ENCODE data around the gene SST. TPM values are rescaled to one million over a fixed set of nuclear protein-coding genes. Genes with fewer than 3 reads are reported as not detected.

The SST gene
- total RNA-seq, result 10 to 100 TPM; 15.9 to 97.6 (median 46.5) TPM

- no peaks in the 10 kb centered on the region for H3K27me3 ChIP-seq
- no peak for TF ChIP-seq CTCF (IDR thresholded peaks at IDR 0.05)
- TF ChIP-seq POLR2A (IDR thresholded peaks at IDR 0.05), result no peak
- no peaks in the 10 kb centered on the region for H3K4me1 ChIP-seq
- no peak for DNase-seq
- peaks cover 0 to 5% (median 0%) of the 10 kb centered on the region in 4 donors for H3K9me3 ChIP-seq
- H3K27ac ChIP-seq, result no peak within 1 kb of the TSS
- no peak within 1 kb of the TSS for H3K4me3 ChIP-seq
- no peaks in the 10 kb centered on the region for H3K36me3 ChIP-seq
These were observed at the start of gene SST for GRCh38 chr3:187669675-187670504. TSS of gene SST (minus strand) at chr3:187670394. CDS start at chr3:187670291, 103 bp downstream.

GRCh38 chr3:187719628-187720336 is 49.6 kb upstream of the SST start:
- no peak overlapping the region for H3K27ac ChIP-seq
- DNase-seq, result no peak
- no peak overlapping the region for H3K4me3 ChIP-seq
- H3K4me1 ChIP-seq, result no peaks in the 10 kb centered on the region
- TF ChIP-seq POLR2A (IDR thresholded peaks at IDR 0.05), result no peak
- no peak for TF ChIP-seq CTCF (IDR thresholded peaks at IDR 0.05)
- H3K27me3 ChIP-seq, result no peaks in the 10 kb centered on the region
- H3K9me3 ChIP-seq, result no peaks in the 10 kb centered on the region
- peaks cover 0 to 37% (median 0%) of the 10 kb centered on the region in 3 donors for H3K36me3 ChIP-seq

GRCh38 chr3:187718802-187719201 is 48.6 kb upstream of the SST start:
- TF ChIP-seq CTCF (IDR thresholded peaks at IDR 0.05) (no peak), POLR2A (IDR thresholded peaks at IDR 0.05) (no peak)
- H3K27me3 ChIP-seq, result no peaks in the 10 kb centered on the region
- no peak for DNase-seq
- no peaks in the 10 kb centered on the region for H3K9me3 ChIP-seq
- peaks cover 0 to 28% (median 0%) of the 10 kb centered on the region in 3 donors for H3K36me3 ChIP-seq
- no peak overlapping the region for H3K4me3 ChIP-seq
- H3K27ac ChIP-seq, result no peak overlapping the region
- H3K4me1 ChIP-seq, result no peaks in the 10 kb centered on the region

- Histone ChIP-seq H3K9me3 (no peaks in the 10 kb centered on the region), H3K27ac (no peak overlapping the region)
These were observed 47.4 kb upstream of the SST start for GRCh38 chr3:187717572-187717971.

More at GRCh38 chr3:187717572-187717971, 47.4 kb upstream of the SST start:
- no peaks in the 10 kb centered on the region for H3K27me3 ChIP-seq
- TF ChIP-seq CTCF (IDR thresholded peaks at IDR 0.05), result no peak
- TF ChIP-seq POLR2A (IDR thresholded peaks at IDR 0.05), result no peak
- DNase-seq, result no peak
- H3K4me3 ChIP-seq, result no peak overlapping the region
- peaks cover 0 to 16% (median 0%) of the 10 kb centered on the region in 3 donors for H3K36me3 ChIP-seq
- no peaks in the 10 kb centered on the region for H3K4me1 ChIP-seq
